Activated T-helper 1 cell treated with anti-CD3 and anti-CD28 coated beads, Interleukin-12 subunit alpha, Interleukin-12 subunit beta, Interleukin-2, Interleukin-4 antibody, amounts not matched to agents 30 ng/mL and 10 ng/mL and 1 ng/mL, durations not matched to agents 14 hours and 24 hours and 36 hours (primary cell): Measurements from ENCODE around the gene KIF23. TPM values are rescaled to one million over a fixed set of nuclear protein-coding genes. Genes with fewer than 3 reads are reported as not detected.
"Not testable (repeated sequence)": the region's sequence is repeated elsewhere in the genome, so short reads cannot be mapped to it uniquely, and the experiment has no call there.

Experiments
- DNase-seq: peaks from one replicate; pipeline ENCODE4 v3.0.0; 2021; ENCODE audit warnings: low spot score
- H3K27ac Mint-ChIP-seq: one replicate; pipeline ENCODE4 v1.8.0; 2021; ENCODE audit warnings: mild to moderate bottlenecking, mixed read lengths
- H3K27me3 Mint-ChIP-seq: one replicate; pipeline ENCODE4 v1.8.0; 2022; ENCODE audit warnings: mild to moderate bottlenecking, moderate library complexity, mixed read lengths; ENCODE audit not compliant: insufficient read depth
- H3K36me3 Mint-ChIP-seq: one replicate; pipeline ENCODE4 v1.8.0; 2021; ENCODE audit warnings: low read depth, mixed read lengths
- H3K4me1 Mint-ChIP-seq: one replicate; pipeline ENCODE4 v1.8.0; 2021; ENCODE audit warnings: low read depth, mixed read lengths
- H3K4me3 Mint-ChIP-seq: one replicate; pipeline ENCODE4 v1.8.0; 2021; ENCODE audit warnings: mild to moderate bottlenecking, moderate library complexity, mixed read lengths
- H3K9me3 Mint-ChIP-seq: one replicate; pipeline ENCODE4 v1.8.0; 2021; ENCODE audit warnings: mixed read lengths
- intact Hi-C: fragments of 100-400 bp; cut with micrococcal nuclease; formaldehyde crosslinking; loops from one replicate; pipeline ENCODE4 v1.15.1; 2024
- total RNA-seq: library from RNA; stranded (reverse); gene quantifications from 2 replicates; pipeline ENCODE4 v1.2.3, GENCODE V29; 2022

KIF23 gene
- 40.8 and 41.6 TPM in 2 replicates for total RNA-seq

GRCh38 chr15:69413822-69414700 is at the start of gene KIF23:
Gene KIF23, plus strand, starts transcription at chr15:69414349. Its CDS starts 117 bp downstream, at chr15:69414466.
- Mint-ChIP-seq H3K27ac (peak within 1 kb of the TSS; percentile 73), H3K4me1 (peaks cover 42% of the 10 kb centered on the region), H3K27me3 (peaks cover 2% of the 10 kb centered on the region), H3K36me3 (peaks cover 13% of the 10 kb centered on the region), H3K9me3 (no peaks in the 10 kb centered on the region), H3K4me3 (peak within 1 kb of the TSS; percentile 89)
- peak; percentile 91 for DNase-seq
- intact Hi-C loops, result loop anchor here (1.0 to 10.0 kb wide), 10 partner anchors 29 to 1359 kb away; partner anchors contain the start of genes ANP32A, GLCE, PIAS1 and RPLP1

GRCh38 chr15:69367236-69367635 is 46.9 kb upstream of the KIF23 start:
- H3K4me1 Mint-ChIP-seq, result no peaks in the 10 kb centered on the region
- no peak overlapping the region for H3K4me3 Mint-ChIP-seq
- H3K9me3 Mint-ChIP-seq, result no peaks in the 10 kb centered on the region
- no peak overlapping the region for H3K27ac Mint-ChIP-seq
- H3K27me3 Mint-ChIP-seq, result peaks cover 6% of the 10 kb centered on the region
- no peak for DNase-seq
- no peaks in the 10 kb centered on the region for H3K36me3 Mint-ChIP-seq
- intact Hi-C loops, result no loop called here

GRCh38 chr15:69369631-69370030 is 44.5 kb upstream of the KIF23 start:
- Mint-ChIP-seq H3K27me3 (peaks cover 8% of the 10 kb centered on the region), H3K4me3 (no peak overlapping the region), H3K4me1 (no peaks in the 10 kb centered on the region), H3K9me3 (no peaks in the 10 kb centered on the region), H3K27ac (no peak overlapping the region), H3K36me3 (no peaks in the 10 kb centered on the region)
- no peak for DNase-seq
- intact Hi-C loops, result no loop called here

GRCh38 chr15:69373406-69373805 is 40.7 kb upstream of the KIF23 start:
- H3K36me3 Mint-ChIP-seq, result no peaks in the 10 kb centered on the region
- H3K4me3 Mint-ChIP-seq, result no peak overlapping the region
- H3K9me3 Mint-ChIP-seq, result no peaks in the 10 kb centered on the region
- H3K4me1 Mint-ChIP-seq, result no peaks in the 10 kb centered on the region
- DNase-seq, result no peak
- no peak overlapping the region for H3K27ac Mint-ChIP-seq
- H3K27me3 Mint-ChIP-seq, result peaks cover 8% of the 10 kb centered on the region
- intact Hi-C loops, result no loop called here

- intact Hi-C loops, result no loop called here
- H3K36me3 Mint-ChIP-seq, result no peaks in the 10 kb centered on the region
- H3K9me3 Mint-ChIP-seq, result no peaks in the 10 kb centered on the region
- H3K4me3 Mint-ChIP-seq, result no peak overlapping the region
- no peak for DNase-seq
- no peaks in the 10 kb centered on the region for H3K4me1 Mint-ChIP-seq
- H3K27me3 Mint-ChIP-seq, result peaks cover 7% of the 10 kb centered on the region
- H3K27ac Mint-ChIP-seq, result no peak overlapping the region
These were observed 38.9 kb upstream of the KIF23 start for GRCh38 chr15:69375151-69375790.

GRCh38 chr15:69377216-69377970 is 36.8 kb upstream of the KIF23 start:
- intact Hi-C loops, result no loop called here
- no peak for DNase-seq
- no peaks in the 10 kb centered on the region for H3K4me1 Mint-ChIP-seq
- peaks cover 7% of the 10 kb centered on the region for H3K27me3 Mint-ChIP-seq
- no peak overlapping the region for H3K4me3 Mint-ChIP-seq
- H3K36me3 Mint-ChIP-seq, result no peaks in the 10 kb centered on the region
- H3K9me3 Mint-ChIP-seq, result no peaks in the 10 kb centered on the region
- no peak overlapping the region for H3K27ac Mint-ChIP-seq

GRCh38 chr15:69380100-69380725 is 33.9 kb upstream of the KIF23 start:
- intact Hi-C loops, result loop anchor here (5.0 kb wide), 1 partner anchor 258 kb away; no protein-coding TSS in a partner anchor
- peaks cover 4% of the 10 kb centered on the region for H3K27me3 Mint-ChIP-seq
- H3K4me3 Mint-ChIP-seq, result no peak overlapping the region
- DNase-seq, result no peak
- no peaks in the 10 kb centered on the region for H3K36me3 Mint-ChIP-seq
- H3K4me1 Mint-ChIP-seq, result no peaks in the 10 kb centered on the region
- no peak overlapping the region for H3K27ac Mint-ChIP-seq
- H3K9me3 Mint-ChIP-seq, result no peaks in the 10 kb centered on the region

- intact Hi-C loops, result loop anchor here (5.0 kb wide), 1 partner anchor 258 kb away; no protein-coding TSS in a partner anchor
- no peaks in the 10 kb centered on the region for H3K36me3 Mint-ChIP-seq
- no peak for DNase-seq
These were observed 33.4 kb upstream of the KIF23 start for GRCh38 chr15:69380726-69381105.

GRCh38 chr15:69382176-69382575 is 32.0 kb upstream of the KIF23 start:
- H3K9me3 Mint-ChIP-seq, H3K4me3 Mint-ChIP-seq, H3K27me3 Mint-ChIP-seq, H3K36me3 Mint-ChIP-seq, H3K4me1 Mint-ChIP-seq, H3K27ac Mint-ChIP-seq, DNase-seq: not testable (repeated sequence)
- intact Hi-C loops, result loop anchor here (5.0 kb wide), 1 partner anchor 260 kb away; no protein-coding TSS in a partner anchor

More at GRCh38 chr15:69380726-69381105, 33.4 kb upstream of the KIF23 start:
- H3K27ac Mint-ChIP-seq, result no peak overlapping the region
- H3K27me3 Mint-ChIP-seq, result peaks cover 3% of the 10 kb centered on the region
- no peaks in the 10 kb centered on the region for H3K9me3 Mint-ChIP-seq
- H3K4me1 Mint-ChIP-seq, result no peaks in the 10 kb centered on the region
- no peak overlapping the region for H3K4me3 Mint-ChIP-seq

GRCh38 chr15:69384066-69384465 is 30.1 kb upstream of the KIF23 start:
- not testable (repeated sequence) for H3K4me1 Mint-ChIP-seq, H3K4me3 Mint-ChIP-seq, DNase-seq, H3K27ac Mint-ChIP-seq, H3K9me3 Mint-ChIP-seq, H3K36me3 Mint-ChIP-seq, H3K27me3 Mint-ChIP-seq
- intact Hi-C loops, result loop anchor here (5.0 kb wide), 1 partner anchor 262 kb away; no protein-coding TSS in a partner anchor

GRCh38 chr15:69384626-69385598 is 29.2 kb upstream of the KIF23 start:
- intact Hi-C loops, result loop anchor here (5.0 kb wide), 1 partner anchor 263 kb away; no protein-coding TSS in a partner anchor
- no peaks in the 10 kb centered on the region for H3K9me3 Mint-ChIP-seq
- no peaks in the 10 kb centered on the region for H3K4me1 Mint-ChIP-seq
- H3K27me3 Mint-ChIP-seq, result no peaks in the 10 kb centered on the region
- H3K27ac Mint-ChIP-seq, result no peak overlapping the region
- DNase-seq, result no peak
- H3K4me3 Mint-ChIP-seq, result no peak overlapping the region
- no peaks in the 10 kb centered on the region for H3K36me3 Mint-ChIP-seq
